Natural killer cell (primary cell): ENCODE data around the gene GYPB. TPM values are rescaled to one million over a fixed set of nuclear protein-coding genes. Genes with fewer than 3 reads are reported as not detected.
"Not testable (repeated sequence)": the region's sequence is repeated elsewhere in the genome, so short reads cannot be mapped to it uniquely, and the experiment has no call there.

Source experiments
- ATAC-seq, 3 donors: fragments of 150-1000 bp in 2 of 3; fragments of 200-7000 bp in 1 of 3; cut with Tn5 transposase; 1 replicate in 1 of 3; 2 replicates in 2 of 3; pipeline ENCODE4 v1.10.0; 2021; ENCODE audit warnings: mild to moderate bottlenecking in 2 of 3, moderate library complexity in 2 of 3
- DNase-seq, 2 donors: peaks; one replicate each; pipeline versions ENCODE4 v3.0.0 to v3.0.0-alpha.2; 2013 to 2021; ENCODE audit warnings: mixed read lengths in 1 of 2
- H3K27ac ChIP-seq: one replicate; pipeline ENCODE4 v1.5.1; 2013; ENCODE audit warnings: mild to moderate bottlenecking, low read length
- H3K27me3 ChIP-seq: one replicate; pipeline ENCODE4 v1.6.1; 2013; ENCODE audit warnings: low read length; ENCODE audit not compliant: control insufficient read depth, insufficient read depth
- H3K36me3 ChIP-seq: one replicate; pipeline ENCODE4 v1.6.1; 2013; ENCODE audit warnings: low read length; ENCODE audit not compliant: control insufficient read depth, insufficient read depth
- H3K4me1 ChIP-seq: one replicate; pipeline ENCODE4 v1.6.1; 2013; ENCODE audit warnings: low read length; ENCODE audit not compliant: control insufficient read depth, insufficient read depth
- H3K4me3 ChIP-seq: one replicate; pipeline ENCODE4 v1.5.1; 2013; ENCODE audit warnings: low read length
- H3K9me3 ChIP-seq: one replicate; pipeline ENCODE4 v1.6.1; 2013; ENCODE audit warnings: low read length; ENCODE audit not compliant: control insufficient read depth, insufficient read depth
- H3K27ac Mint-ChIP-seq, 2 donors: one replicate each; pipeline ENCODE4 v1.8.0; 2022; ENCODE audit warnings: mild to moderate bottlenecking in 2 of 2, mixed read lengths in 2 of 2, moderate library complexity in 1 of 2
- H3K27me3 Mint-ChIP-seq, 2 donors: one replicate each; pipeline ENCODE4 v1.8.0; 2022; ENCODE audit warnings: low read depth in 2 of 2, mixed read lengths in 2 of 2
- H3K36me3 Mint-ChIP-seq: one replicate; pipeline ENCODE4 v1.8.0; 2022; ENCODE audit warnings: mixed read lengths
- H3K4me1 Mint-ChIP-seq, 2 donors: one replicate each; pipeline ENCODE4 v1.8.0; 2022; ENCODE audit warnings: mixed read lengths in 2 of 2
- H3K4me3 Mint-ChIP-seq: one replicate; pipeline ENCODE4 v1.8.0; 2022; ENCODE audit warnings: mild to moderate bottlenecking, moderate library complexity, mixed read lengths
- H3K9me3 Mint-ChIP-seq, 2 donors: one replicate each; pipeline ENCODE4 v1.8.0; 2022; ENCODE audit warnings: mixed read lengths in 2 of 2
- WGBS: methylation state at CpG from one replicate; pipeline ENCODE4 v1.1.7; 2013; ENCODE audit warnings: missing lambda C conversion rate; ENCODE audit not compliant: insufficient coverage; 5-methylcytosine and 5-hydroxymethylcytosine counted together
- intact Hi-C: fragments of 100-400 bp; cut with micrococcal nuclease; formaldehyde crosslinking; loops from one replicate; pipeline ENCODE4 v1.14.2; 2022
- total RNA-seq, 4 donors: library from RNA; stranded (reverse); fragments of 120-200 nt in 1 of 4; gene quantifications; one replicate each; pipeline versions ENCODE4 v1.2.3 to v1.2.4, GENCODE V29; 2013 to 2022
- TF ChIP-seq, protein P1 (sequence below): fragments of 200-600 bp; IDR thresholded peaks from one replicate; pipeline ENCODE4 v1.8.0; 2022; ENCODE audit warnings: antibody characterized with exemption

The GYPB gene
- not detected for total RNA-seq
- total RNA-seq (2013): 0.95 TPM

- H3K9me3 Mint-ChIP-seq, intact Hi-C loops: not testable (repeated sequence)
Measured at GRCh38 chr4:144019277-144019676, at the start of gene GYPB. Gene GYPB, minus strand, starts transcription at chr4:144019380. Its CDS starts 93 bp downstream, at chr4:144019287.

DNA sequence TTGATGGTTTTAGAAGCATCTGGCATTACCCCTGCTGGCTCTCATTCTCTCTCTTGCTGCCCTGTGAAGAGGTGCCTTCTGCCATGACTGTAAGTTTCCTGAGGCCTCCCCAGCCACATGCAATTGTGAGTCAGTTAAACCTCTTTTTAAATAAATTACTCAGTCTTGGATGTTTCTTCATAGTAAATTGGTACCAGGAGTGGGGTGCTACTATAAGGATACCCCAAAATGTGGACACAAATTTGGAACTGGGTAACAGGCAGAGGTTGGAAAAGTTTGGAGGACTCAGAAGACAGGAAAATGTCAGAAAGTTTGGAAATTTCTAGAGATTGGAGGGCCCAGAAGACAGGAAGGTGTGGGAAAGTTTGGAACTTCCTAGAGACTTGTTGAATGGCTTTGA is 42.4 kb upstream of the GYPB start:
- H3K36me3 ChIP-seq, H3K27ac Mint-ChIP-seq, H3K27me3 ChIP-seq, H3K4me1 ChIP-seq, H3K4me1 Mint-ChIP-seq, H3K4me3 ChIP-seq, intact Hi-C loops, H3K27me3 Mint-ChIP-seq, H3K9me3 ChIP-seq, H3K27ac ChIP-seq, DNase-seq, H3K4me3 Mint-ChIP-seq, ATAC-seq: not testable (repeated sequence)
- peaks cover 11% of the 10 kb centered on the region for H3K36me3 Mint-ChIP-seq
- peaks cover 5 to 11% of the 10 kb centered on the region in 2 donors for H3K9me3 Mint-ChIP-seq

More at GRCh38 chr4:144019277-144019676, at the start of gene GYPB:
- not testable (repeated sequence) for ATAC-seq, H3K27me3 ChIP-seq, H3K4me1 Mint-ChIP-seq, H3K27ac ChIP-seq, H3K27me3 Mint-ChIP-seq, DNase-seq, H3K36me3 Mint-ChIP-seq, H3K4me1 ChIP-seq, H3K9me3 ChIP-seq, H3K4me3 ChIP-seq, H3K36me3 ChIP-seq, H3K27ac Mint-ChIP-seq, H3K4me3 Mint-ChIP-seq
- 93% methylated on average over 2 of the region's 3 CpGs for WGBS

GRCh38 chr4:144060234-144060859 is 41.2 kb upstream of the GYPB start:
- H3K4me3 Mint-ChIP-seq, H3K27ac Mint-ChIP-seq, H3K27me3 Mint-ChIP-seq, H3K27me3 ChIP-seq, H3K27ac ChIP-seq, H3K4me1 ChIP-seq, ATAC-seq, H3K36me3 ChIP-seq, H3K4me3 ChIP-seq, DNase-seq, H3K9me3 ChIP-seq, H3K4me1 Mint-ChIP-seq, intact Hi-C loops: not testable (repeated sequence)
- Mint-ChIP-seq H3K36me3 (peaks cover 11% of the 10 kb centered on the region), H3K9me3 (peaks cover 5 to 11% of the 10 kb centered on the region in 2 donors)
- 12% methylated on average over 3 of the region's 3 CpGs for WGBS

DNA sequence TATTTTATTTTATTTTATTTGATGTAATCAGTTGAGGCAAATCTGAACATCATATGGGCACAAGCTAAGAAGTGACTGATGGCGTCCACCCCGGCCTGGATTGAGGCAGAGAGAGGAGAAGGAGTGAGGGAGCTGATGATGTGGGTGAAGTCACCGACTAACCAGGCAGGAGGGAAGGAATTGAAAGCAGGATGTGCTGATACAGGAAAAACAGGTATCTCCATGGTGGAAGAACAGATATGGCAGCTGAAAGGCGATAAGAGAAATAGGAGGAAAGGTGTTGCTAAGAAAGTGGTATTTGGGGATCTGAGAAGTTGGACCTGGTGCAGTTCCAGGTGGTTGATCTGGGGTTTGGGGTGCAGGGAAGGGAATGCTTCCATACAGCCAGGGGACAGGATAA is 37.6 kb upstream of the GYPB start:
- ATAC-seq: no peak
- Histone ChIP-seq H3K27ac (no peak overlapping the region), H3K36me3 (no peaks in the 10 kb centered on the region), H3K27me3 (no peaks in the 10 kb centered on the region), H3K4me3 (no peak overlapping the region), H3K4me1 (no peaks in the 10 kb centered on the region), H3K9me3 (no peaks in the 10 kb centered on the region)
- Mint-ChIP-seq H3K4me3 (no peak overlapping the region), H3K9me3 (peaks cover 4 to 9% of the 10 kb centered on the region in 2 donors), H3K27ac (no peak overlapping the region), H3K36me3 (peaks cover 7% of the 10 kb centered on the region), H3K27me3 (no peaks in the 10 kb centered on the region), H3K4me1 (no peaks in the 10 kb centered on the region)
- no peak for DNase-seq
- WGBS: 94% methylated on average over 4 of the region's 4 CpGs
- TF ChIP-seq, protein P1, sequence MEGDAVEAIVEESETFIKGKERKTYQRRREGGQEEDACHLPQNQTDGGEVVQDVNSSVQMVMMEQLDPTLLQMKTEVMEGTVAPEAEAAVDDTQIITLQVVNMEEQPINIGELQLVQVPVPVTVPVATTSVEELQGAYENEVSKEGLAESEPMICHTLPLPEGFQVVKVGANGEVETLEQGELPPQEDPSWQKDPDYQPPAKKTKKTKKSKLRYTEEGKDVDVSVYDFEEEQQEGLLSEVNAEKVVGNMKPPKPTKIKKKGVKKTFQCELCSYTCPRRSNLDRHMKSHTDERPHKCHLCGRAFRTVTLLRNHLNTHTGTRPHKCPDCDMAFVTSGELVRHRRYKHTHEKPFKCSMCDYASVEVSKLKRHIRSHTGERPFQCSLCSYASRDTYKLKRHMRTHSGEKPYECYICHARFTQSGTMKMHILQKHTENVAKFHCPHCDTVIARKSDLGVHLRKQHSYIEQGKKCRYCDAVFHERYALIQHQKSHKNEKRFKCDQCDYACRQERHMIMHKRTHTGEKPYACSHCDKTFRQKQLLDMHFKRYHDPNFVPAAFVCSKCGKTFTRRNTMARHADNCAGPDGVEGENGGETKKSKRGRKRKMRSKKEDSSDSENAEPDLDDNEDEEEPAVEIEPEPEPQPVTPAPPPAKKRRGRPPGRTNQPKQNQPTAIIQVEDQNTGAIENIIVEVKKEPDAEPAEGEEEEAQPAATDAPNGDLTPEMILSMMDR: no peak
- intact Hi-C loops: no loop called here

- intact Hi-C loops, ATAC-seq: not testable (repeated sequence)
Measured at GRCh38 chr4:144055336-144055735, 36.2 kb upstream of the GYPB start.

GRCh38 chr4:144051494-144051893 is 32.3 kb upstream of the GYPB start:
- H3K27ac ChIP-seq, H3K4me3 Mint-ChIP-seq, H3K4me3 ChIP-seq, H3K36me3 Mint-ChIP-seq, H3K4me1 Mint-ChIP-seq, H3K4me1 ChIP-seq, ATAC-seq, H3K27me3 Mint-ChIP-seq, H3K27me3 ChIP-seq, H3K9me3 Mint-ChIP-seq, DNase-seq, H3K27ac Mint-ChIP-seq, H3K9me3 ChIP-seq, H3K36me3 ChIP-seq, intact Hi-C loops: not testable (repeated sequence)
- WGBS: 100% methylated on average over 1 of the region's 1 CpG

More at GRCh38 chr4:144055336-144055735, 36.2 kb upstream of the GYPB start:
- WGBS: 100% methylated on average over 1 of the region's 3 CpGs
- H3K36me3 ChIP-seq, H3K4me3 ChIP-seq, H3K27ac Mint-ChIP-seq, H3K27me3 Mint-ChIP-seq, H3K9me3 ChIP-seq, H3K27ac ChIP-seq, H3K27me3 ChIP-seq, DNase-seq, H3K4me1 ChIP-seq, H3K9me3 Mint-ChIP-seq, H3K4me3 Mint-ChIP-seq, H3K4me1 Mint-ChIP-seq, H3K36me3 Mint-ChIP-seq: not testable (repeated sequence)

GRCh38 chr4:144050631-144051030 is 31.5 kb upstream of the GYPB start:
- H3K9me3 ChIP-seq, H3K9me3 Mint-ChIP-seq, H3K4me1 ChIP-seq, H3K36me3 Mint-ChIP-seq, DNase-seq, H3K4me3 Mint-ChIP-seq, H3K36me3 ChIP-seq, H3K27me3 Mint-ChIP-seq, H3K27me3 ChIP-seq, ATAC-seq, intact Hi-C loops, H3K27ac ChIP-seq, H3K4me3 ChIP-seq, H3K27ac Mint-ChIP-seq, H3K4me1 Mint-ChIP-seq: not testable (repeated sequence)
- 73% methylated on average over 1 of the region's 2 CpGs for WGBS
